Measurements from ENCODE around the gene THBS3.
A peak's percentile ranks its signal among the peaks of the same experiment; 100 is the strongest.
"Not testable (repeated sequence)": the region's sequence is repeated elsewhere in the genome, so short reads cannot be mapped to it uniquely, and the experiment has no call there.

THBS3 gene

GRCh38 chr1:155171836-155172731 lies 35.6 kb downstream of the THBS3 start:
- peak overlapping the region; percentile 89 for H3K4me3 ChIP-seq (ENCODE audit: low read depth, low read length)
- TF ChIP-seq CTCF (IDR thresholded peaks at IDR 0.05; ENCODE audit: borderline replicate concordance, insufficient read depth, low read depth, low read length): no peak

DNA sequence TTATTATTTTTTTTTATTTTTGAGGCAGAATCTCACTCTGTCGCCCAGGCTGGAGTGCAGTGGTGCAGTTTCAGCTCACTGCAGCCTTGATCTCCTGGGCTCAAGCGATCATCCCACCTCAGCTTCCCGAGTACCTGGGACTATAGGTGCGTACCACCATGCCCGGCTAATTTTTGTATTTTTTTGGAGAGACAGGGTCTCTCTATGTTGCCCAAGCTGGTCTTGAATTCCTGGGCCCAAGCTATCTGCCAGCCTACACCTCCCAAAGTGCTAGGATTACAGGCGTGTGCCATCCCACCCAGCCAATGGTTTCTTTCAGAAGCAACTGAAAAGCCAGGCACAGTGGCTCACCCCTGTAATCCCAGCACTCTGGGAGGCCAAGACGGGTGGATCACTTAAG lies 36.9 kb downstream of the THBS3 start:
- no peak overlapping the region for H3K4me3 ChIP-seq (ENCODE audit: low read depth, low read length)
- TF ChIP-seq CTCF (IDR thresholded peaks at IDR 0.05; ENCODE audit: borderline replicate concordance, insufficient read depth, low read depth, low read length): no peak

DNA sequence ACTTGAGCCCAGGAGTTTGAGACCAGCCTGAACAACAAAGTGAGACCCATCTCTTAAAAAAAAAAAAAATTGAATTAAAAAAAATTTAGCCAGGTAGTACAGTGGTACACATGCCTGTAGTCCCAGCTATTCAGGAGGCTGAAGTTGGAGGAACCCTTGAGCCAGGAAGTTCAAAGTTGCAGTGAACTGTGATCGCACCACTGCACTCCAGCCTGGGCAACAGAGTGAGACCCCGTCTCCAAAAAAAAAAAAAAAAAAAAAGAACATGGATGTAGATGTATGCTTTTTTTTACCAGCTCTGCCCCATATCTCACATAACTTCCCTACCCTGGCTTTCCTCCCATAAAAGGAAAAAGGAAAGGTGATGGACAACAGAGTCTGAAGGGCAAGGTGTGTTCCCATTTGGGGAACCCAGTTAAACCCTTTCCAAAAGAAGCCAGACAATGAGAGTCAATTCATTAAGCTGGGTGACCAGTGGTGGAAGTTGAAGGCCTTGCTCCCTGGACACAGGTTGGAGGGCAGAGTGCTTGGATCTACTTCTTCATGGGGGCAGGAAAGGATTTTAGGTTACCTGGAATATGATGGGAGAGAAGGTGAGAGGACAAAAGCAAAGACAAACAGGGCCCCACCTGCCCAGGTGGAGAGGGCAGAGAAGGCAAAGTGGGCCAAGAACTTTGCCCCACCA lies 37.5 kb downstream of the THBS3 start:
- TF ChIP-seq CTCF (IDR thresholded peaks at IDR 0.05; ENCODE audit: borderline replicate concordance, insufficient read depth, low read depth, low read length): no peak
- no peak overlapping the region for H3K4me3 ChIP-seq (ENCODE audit: low read depth, low read length)

GRCh38 chr1:155169541-155169940 lies 38.2 kb downstream of the THBS3 start:
- no peak for TF ChIP-seq CTCF (IDR thresholded peaks at IDR 0.05; ENCODE audit: borderline replicate concordance, insufficient read depth, low read depth, low read length)
- H3K4me3 ChIP-seq (ENCODE audit: low read depth, low read length): no peak overlapping the region

DNA sequence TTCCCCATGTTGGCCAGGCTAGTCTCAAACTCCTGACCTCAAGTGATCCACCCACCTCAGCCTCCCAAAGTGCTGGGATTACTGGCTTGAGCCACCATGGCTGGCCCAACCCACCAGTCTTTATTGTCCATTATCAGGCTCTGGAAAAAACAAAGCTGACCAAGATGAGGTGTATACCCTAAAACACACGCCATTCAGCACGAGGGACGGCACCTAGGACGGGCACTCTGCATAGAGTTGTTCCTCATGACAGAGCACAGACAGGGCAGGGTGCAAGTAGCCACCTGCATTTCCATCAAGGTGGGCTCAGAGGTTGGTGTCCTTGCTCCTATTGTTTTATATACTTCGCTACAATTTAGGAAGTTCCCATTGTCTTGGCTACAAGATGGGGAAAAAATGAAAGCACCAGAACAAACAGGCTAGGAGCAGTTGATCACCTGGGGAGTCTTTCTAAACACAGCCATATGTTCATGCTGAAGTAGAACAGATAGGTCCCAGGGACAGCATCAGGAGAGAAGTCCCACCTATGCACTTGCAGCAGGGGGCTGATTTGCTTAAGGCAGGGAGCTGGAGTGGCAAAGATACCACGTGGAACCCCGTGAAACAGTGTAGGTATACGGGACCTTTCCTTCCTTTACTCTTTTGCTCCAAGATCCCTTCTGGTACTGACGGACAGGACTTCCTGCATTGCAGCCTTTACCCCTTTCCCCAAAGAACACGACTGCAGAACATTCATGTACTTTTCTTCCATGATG lies 39.1 kb downstream of the THBS3 start:
- TF ChIP-seq CTCF (IDR thresholded peaks at IDR 0.05; ENCODE audit: borderline replicate concordance, insufficient read depth, low read depth, low read length): no peak
- H3K4me3 ChIP-seq (ENCODE audit: low read depth, low read length): no peak overlapping the region

- H3K4me3 ChIP-seq (ENCODE audit: low read depth, low read length): not testable (repeated sequence)
These were observed 39.6 kb downstream of the THBS3 start for GRCh38 chr1:155168105-155168445.

All from GM12875 (cell line).